ENCODE data around the gene CACTIN. TPM values are rescaled to one million over a fixed set of nuclear protein-coding genes. Genes with fewer than 3 reads are reported as not detected.

The CACTIN gene
- total and polyA plus RNA-seq, 2 of the 8 experiments (the other 6 are each of a cell fraction or from before 2014, with no cell fraction given) = 25.8 to 29.9 TPM

- CTCF ChIA-PET (ENCODE audit: partially characterized antibody) = interaction anchor here (0.7 to 1.2 kb wide), 2 partner anchors 21 to 754 kb away, joined by 3 to 4 read pairs; no protein-coding TSS in a partner anchor
- Histone ChIP-seq H3K18ac (ENCODE audit: extremely low read depth, low read length) (no peak overlapping the region), H4K8ac (ENCODE audit: extremely low read depth, insufficient read depth, low read length) (no peak overlapping the region), H3K4ac (replicated peaks; ENCODE audit: insufficient read length, low read depth, low read length) (no peak overlapping the region), H3K23ac (ENCODE audit: insufficient read length) (no peak overlapping the region), H3K56ac (replicated peaks; ENCODE audit: insufficient read length, low read depth, low read length) (no peak overlapping the region), H3K79me2 (ENCODE audit: control insufficient read depth in 1 of 2, insufficient read depth in 2 of 2, low read length in 2 of 2) (no peaks in the 10 kb centered on the region), H4K20me1 (replicated peaks in 1 of 2; ENCODE audit: control insufficient read depth in 1 of 2, insufficient read depth in 2 of 2, low read length in 2 of 2) (peaks cover 0 to 3% of the 10 kb centered on the region in 2 experiments), H2BK20ac (ENCODE audit: low read length) (no peak overlapping the region), H2AFZ (ENCODE audit: low read length) (no peak overlapping the region), H2BK15ac (ENCODE audit: low read length) (no peak overlapping the region), H3K9ac (replicated peaks in 1 of 4; ENCODE audit: extremely low read depth in 1 of 4, low read depth in 3 of 4, low read length in 3 of 4) (no peak overlapping the region), H3K23me2 (ENCODE audit: low read depth, low read length) (no peaks in the 10 kb centered on the region), H3K9me3 (ENCODE audit: insufficient read depth in 2 of 2, low read depth in 1 of 2, low read length in 1 of 2) (no peaks in the 10 kb centered on the region), H3K36me3 (ENCODE audit: control insufficient read depth in 2 of 4, insufficient read depth in 4 of 4, low read length in 3 of 4) (peaks cover 0 to 17% (median 5%) of the 10 kb centered on the region in 4 experiments; a peak in 4 of 8 replicates), H3K27me3 (replicated peaks in 1 of 4; ENCODE audit: control insufficient read depth in 3 of 4, extremely low read depth in 1 of 4, insufficient read depth in 3 of 4, low read length in 3 of 4) (no peaks in the 10 kb centered on the region), H4K5ac (ENCODE audit: insufficient read length, low read depth, low read length) (no peak overlapping the region), H3K4me3 (ENCODE audit: extremely low read depth in 1 of 4, insufficient read depth in 2 of 4, low read depth in 3 of 4, low read length in 4 of 4) (no peak overlapping the region), H2BK12ac (ENCODE audit: low read depth, low read length) (no peak overlapping the region), H2AK5ac (ENCODE audit: low read depth, low read length) (no peak overlapping the region), H3K14ac (ENCODE audit: insufficient read length) (no peak overlapping the region), H2BK5ac (ENCODE audit: low read depth, low read length) (no peak overlapping the region), H3K79me1 (ENCODE audit: low read depth, low read length) (no peaks in the 10 kb centered on the region), H3K4me2 (ENCODE audit: insufficient read depth in 1 of 2, low read depth in 2 of 2, low read length in 2 of 2) (no peak overlapping the region), H3K4me1 (replicated peaks in 1 of 4; ENCODE audit: control insufficient read depth in 3 of 4, insufficient read depth in 4 of 4, low read length in 3 of 4) (no peaks in the 10 kb centered on the region), H4K91ac (replicated peaks; ENCODE audit: insufficient read length, low read length) (no peak overlapping the region), H2BK120ac (replicated peaks; ENCODE audit: low read depth, low read length) (no peak overlapping the region), H3K27ac (ENCODE audit: low read depth, low read length) (no peak overlapping the region)
- POLR2A ChIA-PET (ENCODE audit: partially characterized antibody) = interaction anchor here (0.7 kb wide), 1 partner anchor 12 kb away, joined by 4 read pairs; no protein-coding TSS in a partner anchor
- FAIRE-seq (no peak), DNase-seq (ENCODE audit: low read depth in 1 of 2, low spot score in 2 of 2) (no peak)
- 94% methylated on average over 13 of the region's 13 CpGs; no CpG with 5 or more reads in 1 of the 2 experiments for WGBS, 2 experiments (ENCODE audit: extremely low coverage in 1 of 2, insufficient coverage in 1 of 2, insufficient read length in 1 of 2, insufficient replicate concordance in 2 of 2, low coverage in 1 of 2, low lambda C conversion rate in 2 of 2, missing lambda C conversion rate in 1 of 2)
- no peak for TF ChIP-seq ZNF274 (IDR thresholded peaks at IDR 0.05; ENCODE audit: borderline replicate concordance, extremely low read depth, low read length)
- TF ChIP-seq SP4 (IDR thresholded peaks at IDR 0.05; ENCODE audit: low read length) = no peak
- TF ChIP-seq NRF1 (IDR thresholded peaks at IDR 0.05; ENCODE audit: low read depth, low read length) = no peak
- TF ChIP-seq BACH1 (IDR thresholded peaks at IDR 0.05; ENCODE audit: low read length) = no peak
- no peak for TF ChIP-seq CBX5 (IDR thresholded peaks at IDR 0.05; ENCODE audit: low read depth, low read length)
- no peak for TF ChIP-seq KDM1A (IDR thresholded peaks at IDR 0.05; ENCODE audit: borderline replicate concordance, low read length)
- TF ChIP-seq EGR1 (IDR thresholded peaks at IDR 0.05; ENCODE audit: borderline replicate concordance, low read depth, low read length) = no peak
- TF ChIP-seq JUN (IDR thresholded peaks at IDR 0.05; ENCODE audit: low read depth, low read length) = no peak
- TF ChIP-seq EZH2 (IDR thresholded peaks at IDR 0.05; ENCODE audit: low read depth, low read length, severe bottlenecking) = no peak
- no peak for TF ChIP-seq SIRT6 (IDR thresholded peaks at IDR 0.05; ENCODE audit: low read length)
- TF ChIP-seq CTBP2 (IDR thresholded peaks at IDR 0.05; ENCODE audit: borderline replicate concordance, insufficient read depth, insufficient read length, low read length) = no peak
- TF ChIP-seq TEAD4 (IDR thresholded peaks at IDR 0.05; ENCODE audit: low read depth, low read length) = no peak
- no peak for TF ChIP-seq KDM5A (IDR thresholded peaks at IDR 0.05; ENCODE audit: low read length)
- no peak for TF ChIP-seq TBP (IDR thresholded peaks at IDR 0.05; ENCODE audit: low read depth, low read length)
Observed at GRCh38 chr19:3639479-3639878, 12.9 kb upstream of the CACTIN start.
